ENCODE results near the gene SLC25A22.
A peak's percentile ranks its signal among the peaks of the same experiment; 100 is the strongest.

The SLC25A22 gene

GRCh38 chr11:809287-810039 lies 11.4 kb upstream of the SLC25A22 start, which contains the start of gene RPLP2:
RPLP2 (plus strand) TSS chr11:809967; CDS start chr11:810235, 268 bp downstream.
- Histone ChIP-seq H3K4me3 (ENCODE audit: low read length) (peak within 1 kb of the TSS; percentile 98), H3K9ac (ENCODE audit: low read depth, low read length) (peak within 1 kb of the TSS; percentile 99), H3K27ac (ENCODE audit: low read depth, low read length) (peak within 1 kb of the TSS; percentile 98), H3K27me3 (ENCODE audit: insufficient read depth, low read length) (no peaks in the 10 kb centered on the region), H3K36me3 (ENCODE audit: insufficient read depth, low read length) (peaks cover 32% of the 10 kb centered on the region), H3K4me1 (ENCODE audit: insufficient read depth, low read length) (peaks cover 6% of the 10 kb centered on the region), H3K9me3 (ENCODE audit: insufficient read depth, low read depth, low read length) (no peaks in the 10 kb centered on the region)
- under 1% methylated on average over 81 of the region's 81 CpGs for WGBS

DNA sequence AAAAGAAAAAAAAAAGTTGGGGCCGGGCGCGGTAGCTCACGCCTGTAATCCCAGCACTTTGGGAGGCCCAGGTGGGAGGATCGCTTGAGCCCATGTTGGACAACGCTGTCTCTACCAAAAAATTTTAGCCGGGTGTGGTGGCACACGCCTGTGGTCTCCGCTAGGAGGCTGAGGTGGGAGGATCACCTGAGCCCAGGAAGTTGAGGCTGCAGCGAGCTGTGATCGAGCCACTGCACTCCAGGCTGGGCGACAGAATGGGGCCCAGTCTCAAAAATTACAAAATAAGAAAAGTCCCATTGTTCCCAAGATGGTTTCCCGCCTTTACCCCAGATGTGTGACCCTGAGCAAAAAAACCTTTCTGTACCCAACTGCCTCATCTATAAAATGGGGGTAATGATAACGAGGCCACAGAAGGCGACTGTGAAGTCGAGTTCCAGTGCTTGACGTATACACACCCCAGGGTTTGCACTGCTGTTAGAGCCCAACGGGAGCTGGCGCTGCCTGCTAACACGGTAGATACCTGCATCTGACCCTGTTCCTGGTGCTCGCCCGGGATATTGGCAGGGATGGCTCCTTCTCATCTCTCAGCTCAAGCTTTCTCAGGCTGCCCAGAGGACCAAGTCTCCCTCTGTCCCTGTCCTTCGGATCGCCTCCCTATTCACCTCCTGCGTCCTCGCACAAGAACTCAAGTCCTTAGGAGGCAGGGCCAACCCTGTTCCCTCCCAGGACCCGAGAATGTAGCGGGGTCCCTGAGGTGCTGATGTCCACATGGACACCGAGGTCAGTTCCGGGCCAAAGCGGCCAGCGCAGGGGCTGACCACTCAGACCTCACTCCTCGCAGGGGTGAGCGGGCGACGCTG lies 10.6 kb upstream of the SLC25A22 start:
- H3K27ac ChIP-seq (ENCODE audit: low read depth, low read length), result peak overlapping the region; percentile 98

DNA sequence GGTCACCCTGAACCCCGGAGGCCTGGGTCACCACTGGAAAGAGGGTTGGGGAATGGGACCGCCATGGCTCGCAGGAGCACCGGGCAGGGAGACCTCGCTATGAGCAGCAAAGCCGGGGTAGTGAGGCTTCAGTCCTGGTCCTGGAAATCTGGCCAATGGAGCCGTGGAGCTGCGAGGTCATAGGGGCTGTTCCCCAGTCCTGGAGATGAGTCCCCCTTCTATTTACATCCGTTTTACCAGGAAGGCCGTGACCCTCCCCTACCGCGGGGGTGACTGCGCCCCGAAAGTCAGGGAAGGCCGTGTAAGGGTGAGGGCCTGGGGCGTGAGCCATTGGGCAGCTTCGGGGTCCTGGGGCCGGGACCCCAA lies 6.5 kb upstream of the SLC25A22 start:
- H3K36me3 ChIP-seq (ENCODE audit: insufficient read depth, low read length), result peaks cover 6% of the 10 kb centered on the region
- H3K4me3 ChIP-seq (ENCODE audit: low read length), result peak overlapping the region; percentile 71
- 26% methylated on average over 18 of the region's 18 CpGs for WGBS
- no peaks in the 10 kb centered on the region for H3K4me1 ChIP-seq (ENCODE audit: insufficient read depth, low read length)
- H3K9ac ChIP-seq (ENCODE audit: low read depth, low read length), result peak overlapping the region; percentile 70
- H3K27ac ChIP-seq (ENCODE audit: low read depth, low read length), result peak overlapping the region; percentile 52; the same call in 1 of the 2 replicates
- H3K27me3 ChIP-seq (ENCODE audit: insufficient read depth, low read length), result no peaks in the 10 kb centered on the region
- H3K9me3 ChIP-seq (ENCODE audit: insufficient read depth, low read depth, low read length), result no peaks in the 10 kb centered on the region

More for the DNA sequence above, 10.6 kb upstream of the SLC25A22 start:
- Histone ChIP-seq H3K36me3 (ENCODE audit: insufficient read depth, low read length) (peaks cover 31% of the 10 kb centered on the region), H3K4me3 (ENCODE audit: low read length) (peak overlapping the region; percentile 98), H3K4me1 (ENCODE audit: insufficient read depth, low read length) (peaks cover 6% of the 10 kb centered on the region), H3K27me3 (ENCODE audit: insufficient read depth, low read length) (no peaks in the 10 kb centered on the region), H3K9ac (ENCODE audit: low read depth, low read length) (peak overlapping the region; percentile 99), H3K9me3 (ENCODE audit: insufficient read depth, low read depth, low read length) (no peaks in the 10 kb centered on the region)
- WGBS, result 36% methylated on average over 36 of the region's 36 CpGs

DNA sequence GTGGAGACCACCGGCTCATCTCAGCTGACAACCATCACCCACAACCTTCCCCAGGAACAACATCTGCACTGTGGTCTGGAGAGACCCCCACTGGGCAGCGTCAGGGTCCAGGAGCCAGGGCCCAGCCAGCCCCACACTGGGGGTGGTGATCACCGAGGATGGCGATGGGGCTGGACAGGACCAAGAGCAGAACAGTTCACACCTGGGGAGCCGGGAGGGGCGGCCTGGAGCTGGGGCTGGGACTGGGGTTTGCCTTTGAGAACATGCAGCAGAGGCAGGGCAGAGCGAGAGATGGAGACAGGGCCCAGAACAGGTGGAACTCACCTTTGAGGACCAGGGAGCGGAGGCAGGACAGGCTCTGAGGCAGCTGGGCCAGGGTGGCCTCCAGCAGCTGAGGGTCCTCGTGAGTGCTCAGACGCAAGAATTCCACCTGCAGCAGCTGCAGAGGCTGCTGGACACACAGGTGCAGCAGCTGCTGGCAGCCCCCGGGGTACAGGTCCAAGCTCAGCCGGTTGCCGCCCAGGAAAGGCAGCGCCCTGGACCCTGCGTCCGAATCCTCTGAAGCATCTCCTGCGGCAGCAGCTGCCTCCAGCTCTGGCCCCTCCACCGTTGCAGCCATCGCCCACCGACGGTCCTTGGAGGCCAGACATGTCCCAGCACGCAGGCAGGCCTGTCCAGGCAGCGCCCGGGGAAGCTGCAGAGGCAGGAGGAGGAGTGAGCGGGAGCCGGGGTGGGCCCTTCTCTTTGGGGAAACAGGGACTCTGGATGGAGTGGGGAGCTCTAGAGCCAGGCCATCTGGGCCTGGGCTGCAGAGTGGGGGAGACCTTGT lies 5.9 kb upstream of the SLC25A22 start:
- 70% methylated on average over 26 of the region's 26 CpGs for WGBS
- Histone ChIP-seq H3K4me3 (ENCODE audit: low read length) (peak overlapping the region; percentile 71), H3K4me1 (ENCODE audit: insufficient read depth, low read length) (no peaks in the 10 kb centered on the region), H3K9me3 (ENCODE audit: insufficient read depth, low read depth, low read length) (no peaks in the 10 kb centered on the region), H3K9ac (ENCODE audit: low read depth, low read length) (peak overlapping the region; percentile 70), H3K36me3 (ENCODE audit: insufficient read depth, low read length) (peaks cover 8% of the 10 kb centered on the region), H3K27me3 (ENCODE audit: insufficient read depth, low read length) (no peaks in the 10 kb centered on the region), H3K27ac (ENCODE audit: low read depth, low read length) (no peak overlapping the region; the same call in 1 of the 2 replicates)

DNA sequence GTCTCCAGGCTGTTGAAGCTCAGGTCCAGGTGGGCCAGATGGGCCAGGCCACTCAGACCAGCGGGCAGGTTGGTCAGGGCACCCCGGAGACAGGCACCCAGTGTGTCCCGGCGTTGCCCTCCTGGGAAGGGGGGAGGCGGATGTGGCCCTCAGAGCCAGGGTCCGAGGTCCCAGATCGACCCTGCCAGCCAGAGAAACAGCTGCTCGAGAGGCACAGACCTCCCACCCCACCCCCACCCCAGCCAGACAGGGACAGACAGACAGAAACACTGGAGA lies 5.3 kb upstream of the SLC25A22 start:
- H3K9ac ChIP-seq (ENCODE audit: low read depth, low read length), result no peak overlapping the region; the same call in 1 of the 2 replicates
- no peaks in the 10 kb centered on the region for H3K4me1 ChIP-seq (ENCODE audit: insufficient read depth, low read length)
- no peak overlapping the region for H3K27ac ChIP-seq (ENCODE audit: low read depth, low read length)
- H3K9me3 ChIP-seq (ENCODE audit: insufficient read depth, low read depth, low read length), result no peaks in the 10 kb centered on the region
- H3K36me3 ChIP-seq (ENCODE audit: insufficient read depth, low read length), result peaks cover 8% of the 10 kb centered on the region
- H3K4me3 ChIP-seq (ENCODE audit: low read length), result no peak overlapping the region
- WGBS, result 92% methylated on average over 8 of the region's 8 CpGs
- no peaks in the 10 kb centered on the region for H3K27me3 ChIP-seq (ENCODE audit: insufficient read depth, low read length)

- H3K36me3 ChIP-seq (ENCODE audit: insufficient read depth, low read length), result peaks cover 8% of the 10 kb centered on the region
- no peaks in the 10 kb centered on the region for H3K4me1 ChIP-seq (ENCODE audit: insufficient read depth, low read length)
- H3K4me3 ChIP-seq (ENCODE audit: low read length), result no peak overlapping the region
- H3K9ac ChIP-seq (ENCODE audit: low read depth, low read length), result peak overlapping the region; percentile 5; the same call in 1 of the 2 replicates
- H3K9me3 ChIP-seq (ENCODE audit: insufficient read depth, low read depth, low read length), result no peaks in the 10 kb centered on the region
- 94% methylated on average over 28 of the region's 28 CpGs for WGBS
- H3K27ac ChIP-seq (ENCODE audit: low read depth, low read length), result no peak overlapping the region
- H3K27me3 ChIP-seq (ENCODE audit: insufficient read depth, low read length), result no peaks in the 10 kb centered on the region
These were observed 4.8 kb upstream of the SLC25A22 start for GRCh38 chr11:802693-803466.

GRCh38 chr11:802018-802617 lies 4.0 kb upstream of the SLC25A22 start:
- H3K9ac ChIP-seq (ENCODE audit: low read depth, low read length), result no peak overlapping the region
- peaks cover 8% of the 10 kb centered on the region for H3K36me3 ChIP-seq (ENCODE audit: insufficient read depth, low read length)
- no peak overlapping the region for H3K27ac ChIP-seq (ENCODE audit: low read depth, low read length)
- 95% methylated on average over 21 of the region's 21 CpGs for WGBS
- no peaks in the 10 kb centered on the region for H3K4me1 ChIP-seq (ENCODE audit: insufficient read depth, low read length)
- H3K4me3 ChIP-seq (ENCODE audit: low read length), result no peak overlapping the region
- no peaks in the 10 kb centered on the region for H3K27me3 ChIP-seq (ENCODE audit: insufficient read depth, low read length)
- no peaks in the 10 kb centered on the region for H3K9me3 ChIP-seq (ENCODE audit: insufficient read depth, low read depth, low read length)

- no peaks in the 10 kb centered on the region for H3K27me3 ChIP-seq (ENCODE audit: insufficient read depth, low read length)
- no peak overlapping the region for H3K4me3 ChIP-seq (ENCODE audit: low read length)
- H3K4me1 ChIP-seq (ENCODE audit: insufficient read depth, low read length), result 0 out of 2 replicates have a peak, but pooled peaks cover 5% of the 10 kb centered on the region
- H3K36me3 ChIP-seq (ENCODE audit: insufficient read depth, low read length), result peaks cover 8% of the 10 kb centered on the region
- 94% methylated on average over 20 of the region's 20 CpGs for WGBS
- no peak overlapping the region for H3K9ac ChIP-seq (ENCODE audit: low read depth, low read length)
- no peak overlapping the region for H3K27ac ChIP-seq (ENCODE audit: low read depth, low read length)
- no peaks in the 10 kb centered on the region for H3K9me3 ChIP-seq (ENCODE audit: insufficient read depth, low read depth, low read length)
These were observed 3.2 kb upstream of the SLC25A22 start for GRCh38 chr11:801097-801780.

DNA sequence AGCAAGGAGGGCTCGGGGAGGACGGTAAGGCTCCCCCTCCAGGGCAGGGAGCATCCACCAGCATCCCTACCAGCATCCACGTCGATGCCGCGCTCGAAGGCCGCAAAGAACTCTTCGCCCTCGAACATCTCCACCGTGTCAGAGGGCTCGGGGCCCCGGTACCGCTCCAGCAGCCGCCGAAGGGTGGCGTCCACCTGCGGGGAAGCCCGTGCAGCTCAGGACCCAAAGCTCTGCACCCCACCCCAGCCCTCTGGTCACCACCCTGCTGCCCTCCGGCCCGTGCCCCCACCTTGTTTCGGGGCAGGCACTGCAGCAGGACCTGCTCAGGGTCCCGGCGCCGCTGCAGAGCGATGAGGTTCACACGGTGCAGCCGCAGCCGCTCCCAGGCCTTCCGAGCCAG lies 2.4 kb upstream of the SLC25A22 start:
- WGBS, result 95% methylated on average over 30 of the region's 30 CpGs
- no peak overlapping the region for H3K4me3 ChIP-seq (ENCODE audit: low read length)
- no peaks in the 10 kb centered on the region for H3K27me3 ChIP-seq (ENCODE audit: insufficient read depth, low read length)
- no peak overlapping the region for H3K9ac ChIP-seq (ENCODE audit: low read depth, low read length)
- peaks cover 8% of the 10 kb centered on the region for H3K36me3 ChIP-seq (ENCODE audit: insufficient read depth, low read length)
- no peaks in the 10 kb centered on the region for H3K9me3 ChIP-seq (ENCODE audit: insufficient read depth, low read depth, low read length)
- H3K27ac ChIP-seq (ENCODE audit: low read depth, low read length), result no peak overlapping the region
- 0 out of 2 replicates have a peak, but pooled peaks cover 5% of the 10 kb centered on the region for H3K4me1 ChIP-seq (ENCODE audit: insufficient read depth, low read length)

Measured in HUES64 (cell line).